T-helper 2 cell treated with Interferon-gamma antibody and Interleukin-4, amounts not matched to agents 5 μg/mL and 100 μg/mL, for 36 hours (primary cell): ENCODE results near the gene DNAJB11.
"Not testable (repeated sequence)": the region's sequence is repeated elsewhere in the genome, so short reads cannot be mapped to it uniquely, and the experiment has no call there.

Source experiments
- DNase-seq: peaks from one replicate; pipeline ENCODE4 v3.0.0; 2021; ENCODE audit warnings: low spot score
- H3K27ac Mint-ChIP-seq: one replicate; pipeline ENCODE4 v1.8.0; 2021; ENCODE audit warnings: mild to moderate bottlenecking, mixed read lengths
- H3K27me3 Mint-ChIP-seq: one replicate; pipeline ENCODE4 v1.8.0; 2021; ENCODE audit warnings: low read depth, mixed read lengths
- H3K36me3 Mint-ChIP-seq: one replicate; pipeline ENCODE4 v1.8.0; 2021; ENCODE audit warnings: low read depth, mixed read lengths
- H3K4me1 Mint-ChIP-seq: one replicate; pipeline ENCODE4 v1.8.0; 2021; ENCODE audit warnings: low read depth, mixed read lengths
- H3K4me3 Mint-ChIP-seq: one replicate; pipeline ENCODE4 v1.8.0; 2022; ENCODE audit warnings: mild to moderate bottlenecking, moderate library complexity, mixed read lengths
- H3K9me3 Mint-ChIP-seq: one replicate; pipeline ENCODE4 v1.8.0; 2021; ENCODE audit warnings: mixed read lengths

DNAJB11 gene

DNA sequence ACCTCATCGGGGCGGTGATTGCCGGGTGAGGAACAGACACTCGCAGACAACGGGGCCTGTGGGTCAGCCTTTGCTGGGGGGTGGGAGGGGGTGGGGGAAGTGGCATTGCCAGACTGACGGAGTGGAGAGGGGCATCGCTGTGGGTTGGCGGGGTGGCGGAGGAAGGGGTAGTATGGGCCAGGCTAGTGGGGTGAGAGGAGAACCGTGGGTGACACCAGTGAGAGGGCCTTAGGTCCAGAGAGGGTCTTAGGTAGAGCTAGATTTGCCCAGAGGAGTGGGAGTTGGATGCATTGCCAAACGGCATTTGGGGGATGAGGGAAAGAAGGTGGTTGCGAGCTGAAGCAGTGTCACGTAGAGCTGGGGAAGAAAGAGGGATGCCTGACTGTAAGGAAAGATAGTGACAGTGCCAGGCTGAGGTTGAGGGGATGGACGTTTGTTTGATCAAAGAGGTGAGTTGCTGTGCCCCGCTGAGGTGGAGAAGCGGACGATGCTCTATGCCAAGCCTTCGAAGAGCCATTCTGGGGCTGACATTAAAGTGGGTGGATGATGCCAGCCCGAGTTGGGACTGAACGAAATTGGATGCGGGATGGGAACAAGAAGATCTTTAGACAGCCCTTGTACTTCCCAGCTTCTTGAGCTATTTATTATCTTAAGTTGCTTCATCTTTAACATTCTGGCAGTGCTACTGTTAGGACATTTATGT is 572 bp downstream of the DNAJB11 start:
- Mint-ChIP-seq H3K27me3 (no peaks in the 10 kb centered on the region), H3K36me3 (peaks cover 35% of the 10 kb centered on the region), H3K4me1 (peaks cover 42% of the 10 kb centered on the region)

DNA sequence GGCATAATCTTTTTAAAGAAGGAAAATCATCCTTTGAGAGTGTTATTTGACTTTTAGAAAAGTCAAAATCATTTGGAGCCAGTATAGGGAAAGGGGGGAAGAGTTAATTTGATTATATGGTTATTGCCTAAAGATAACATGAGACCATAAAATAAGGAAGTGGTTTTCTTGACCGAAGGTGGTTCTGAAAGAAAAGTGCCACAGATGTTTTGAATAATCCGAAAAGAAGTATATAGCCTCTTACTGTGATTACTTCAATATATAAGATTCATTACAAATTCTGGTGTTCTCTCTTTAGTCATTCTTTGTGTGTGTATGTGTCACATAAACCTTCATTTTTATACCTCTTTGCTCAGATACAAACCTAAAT is 1.1 kb downstream of the DNAJB11 start:
- no peak for DNase-seq
- Mint-ChIP-seq H3K4me3 (peak overlapping the region; percentile 99), H3K36me3 (peaks cover 40% of the 10 kb centered on the region), H3K9me3 (no peaks in the 10 kb centered on the region), H3K4me1 (peaks cover 37% of the 10 kb centered on the region), H3K27ac (peak overlapping the region; percentile 100), H3K27me3 (no peaks in the 10 kb centered on the region)

More for the DNA sequence above, 572 bp downstream of the DNAJB11 start:
- no peaks in the 10 kb centered on the region for H3K9me3 Mint-ChIP-seq
- H3K27ac Mint-ChIP-seq = peak overlapping the region; percentile 100
- H3K4me3 Mint-ChIP-seq = peak overlapping the region; percentile 99
- no peak for DNase-seq

DNA sequence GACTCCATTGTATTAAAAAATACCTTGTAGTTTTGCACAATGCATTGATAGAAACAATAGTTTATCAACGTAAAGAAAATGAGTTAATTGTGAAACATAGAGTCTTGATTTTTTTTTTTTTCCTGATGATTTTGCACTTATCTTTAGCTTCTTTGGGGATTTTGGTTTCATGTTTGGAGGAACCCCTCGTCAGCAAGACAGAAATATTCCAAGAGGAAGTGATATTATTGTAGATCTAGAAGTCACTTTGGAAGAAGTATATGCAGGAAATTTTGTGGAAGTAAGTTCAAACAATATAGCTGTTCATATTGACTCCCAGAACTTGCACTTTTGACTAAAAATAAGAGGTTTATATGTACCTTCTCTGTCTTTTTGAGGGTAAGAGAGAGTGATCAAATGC is 7.0 kb downstream of the DNAJB11 start:
- H3K27ac Mint-ChIP-seq = no peak overlapping the region
- H3K27me3 Mint-ChIP-seq = no peaks in the 10 kb centered on the region
- no peaks in the 10 kb centered on the region for H3K9me3 Mint-ChIP-seq
- DNase-seq = no peak
- H3K36me3 Mint-ChIP-seq = peaks cover 66% of the 10 kb centered on the region
- H3K4me1 Mint-ChIP-seq = peaks cover 13% of the 10 kb centered on the region
- H3K4me3 Mint-ChIP-seq = no peak overlapping the region

DNA sequence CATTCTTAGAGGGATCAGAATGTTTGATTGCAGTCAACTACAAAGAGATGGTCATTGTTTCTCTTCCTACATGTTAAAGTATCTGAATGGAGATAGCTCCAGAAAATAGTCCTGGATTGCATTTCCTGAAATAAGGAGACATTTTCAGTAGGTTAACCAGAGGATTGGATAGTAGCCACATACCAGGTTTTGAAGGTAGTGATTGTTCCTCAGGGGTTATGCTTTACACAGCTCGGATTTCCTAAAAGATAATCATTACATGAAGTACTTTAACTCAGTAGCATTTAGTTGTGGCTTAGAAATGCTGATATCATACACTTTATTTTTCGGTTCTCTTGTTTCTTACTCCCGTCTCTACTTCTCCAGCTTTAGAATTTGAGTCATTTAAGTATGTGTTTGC is 10.3 kb downstream of the DNAJB11 start:
- no peak for DNase-seq
- Mint-ChIP-seq H3K27me3 (no peaks in the 10 kb centered on the region), H3K4me3 (no peak overlapping the region), H3K4me1 (peaks cover 5% of the 10 kb centered on the region), H3K9me3 (no peaks in the 10 kb centered on the region), H3K36me3 (peaks cover 76% of the 10 kb centered on the region), H3K27ac (no peak overlapping the region)

DNA sequence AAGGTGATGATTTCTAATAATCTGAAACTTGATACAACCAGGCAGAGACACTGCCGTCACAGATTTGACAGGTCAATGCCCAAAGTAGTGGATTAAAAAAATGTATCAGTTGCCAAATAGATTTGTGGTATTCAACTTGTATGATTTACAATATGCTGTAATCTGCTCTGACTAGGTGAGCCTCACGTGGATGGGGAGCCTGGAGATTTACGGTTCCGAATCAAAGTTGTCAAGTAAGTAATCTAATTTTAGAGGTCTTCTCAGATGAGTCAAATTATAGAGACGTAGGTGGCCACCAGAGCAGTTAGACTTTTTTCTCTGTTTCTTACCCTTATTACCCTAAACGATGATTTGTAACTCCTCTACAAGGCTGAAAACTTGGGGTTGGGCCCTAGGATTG is 12.0 kb downstream of the DNAJB11 start:
- Mint-ChIP-seq H3K9me3 (no peaks in the 10 kb centered on the region), H3K36me3 (peaks cover 68% of the 10 kb centered on the region), H3K4me1 (peaks cover 5% of the 10 kb centered on the region), H3K4me3 (no peak overlapping the region), H3K27ac (no peak overlapping the region), H3K27me3 (no peaks in the 10 kb centered on the region)
- no peak for DNase-seq

DNA sequence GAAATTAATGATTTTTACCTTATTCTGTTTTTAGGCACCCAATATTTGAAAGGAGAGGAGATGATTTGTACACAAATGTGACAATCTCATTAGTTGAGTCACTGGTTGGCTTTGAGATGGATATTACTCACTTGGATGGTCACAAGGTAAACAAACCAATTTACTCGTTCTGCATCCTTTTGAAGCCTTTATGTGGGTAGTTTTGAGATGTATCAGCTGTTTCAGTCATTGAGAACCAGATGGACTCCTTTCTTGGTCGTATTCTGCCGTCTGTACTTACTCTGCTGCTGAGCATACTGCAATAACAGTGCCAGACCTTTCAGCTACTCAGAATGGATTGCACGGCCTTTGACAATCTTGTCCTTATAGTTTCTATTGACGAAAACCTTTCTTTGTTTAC is 13.3 kb downstream of the DNAJB11 start:
- no peak overlapping the region for H3K27ac Mint-ChIP-seq
- H3K4me3 Mint-ChIP-seq = no peak overlapping the region
- peaks cover 63% of the 10 kb centered on the region for H3K36me3 Mint-ChIP-seq

DNA sequence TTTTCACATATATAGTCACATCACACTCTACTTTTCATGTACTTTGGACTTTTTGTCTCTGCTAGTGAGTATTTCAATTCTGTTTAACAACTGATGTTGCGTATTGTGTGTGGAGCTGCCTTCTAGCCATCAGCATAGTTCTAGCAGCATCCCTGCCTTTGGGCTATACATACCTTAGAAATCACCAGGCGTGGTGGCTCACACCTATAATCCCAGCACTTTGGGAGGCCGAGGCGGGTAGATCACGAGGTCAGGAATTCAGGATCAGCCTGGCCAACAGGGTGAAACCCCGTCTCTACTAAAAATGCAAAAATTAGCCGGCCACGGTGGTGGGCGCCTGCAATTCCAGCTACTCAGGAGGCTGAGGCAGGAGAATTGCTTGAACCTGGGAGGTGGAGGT is 15.7 kb downstream of the DNAJB11 start:
- peaks cover 21% of the 10 kb centered on the region for H3K4me1 Mint-ChIP-seq
- H3K27ac Mint-ChIP-seq, H3K9me3 Mint-ChIP-seq, H3K4me3 Mint-ChIP-seq, DNase-seq, H3K27me3 Mint-ChIP-seq: not testable (repeated sequence)
- H3K36me3 Mint-ChIP-seq = peaks cover 47% of the 10 kb centered on the region

More for the DNA sequence above, 13.3 kb downstream of the DNAJB11 start:
- H3K9me3 Mint-ChIP-seq = no peaks in the 10 kb centered on the region
- H3K27me3 Mint-ChIP-seq = no peaks in the 10 kb centered on the region
- DNase-seq = no peak
- H3K4me1 Mint-ChIP-seq = peaks cover 9% of the 10 kb centered on the region

DNA sequence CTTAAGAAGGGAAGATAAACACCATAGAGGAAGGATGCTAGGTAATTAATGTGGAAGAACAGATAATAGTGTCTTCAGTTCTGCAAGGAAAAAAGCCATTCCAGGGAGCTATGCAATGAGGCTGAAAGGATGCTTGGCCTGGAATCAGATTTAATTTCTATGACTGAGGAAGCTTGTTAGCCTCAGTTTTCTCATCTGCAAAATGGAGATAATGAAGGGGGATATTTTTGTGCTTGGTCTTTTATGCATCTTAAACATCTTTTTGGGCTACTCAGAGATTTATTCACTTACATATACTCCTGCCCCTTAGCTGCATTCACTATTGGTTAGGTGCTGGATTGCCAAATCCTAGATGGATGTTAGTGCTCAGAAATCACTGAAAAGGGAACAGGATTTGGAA is 16.7 kb downstream of the DNAJB11 start:
- no peaks in the 10 kb centered on the region for H3K9me3 Mint-ChIP-seq
- DNase-seq = no peak
- no peak overlapping the region for H3K27ac Mint-ChIP-seq
- H3K4me3 Mint-ChIP-seq = no peak overlapping the region
- no peaks in the 10 kb centered on the region for H3K27me3 Mint-ChIP-seq
- peaks cover 21% of the 10 kb centered on the region for H3K4me1 Mint-ChIP-seq
- H3K36me3 Mint-ChIP-seq = peaks cover 39% of the 10 kb centered on the region

DNA sequence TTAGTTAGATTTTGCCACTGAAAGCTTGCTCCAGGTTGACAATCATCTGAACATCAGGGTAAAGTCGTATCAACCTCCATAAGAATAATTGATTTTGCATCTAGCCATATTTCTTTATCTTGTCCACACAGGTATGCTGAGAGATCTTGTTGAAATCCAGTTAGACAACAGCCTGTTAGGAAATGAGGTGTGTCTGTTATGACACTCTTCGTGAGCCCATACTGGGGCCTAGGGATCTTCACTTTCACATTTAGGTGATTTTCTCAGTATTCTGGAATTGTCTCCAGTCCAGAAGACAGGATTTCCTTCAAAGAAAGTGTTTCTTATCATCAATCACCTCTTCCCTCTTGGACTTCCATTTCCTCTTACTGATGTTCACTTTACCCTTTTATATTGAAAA is 18.1 kb downstream of the DNAJB11 start:
- H3K4me3 Mint-ChIP-seq = no peak overlapping the region
- peaks cover 3% of the 10 kb centered on the region for H3K27me3 Mint-ChIP-seq
- H3K36me3 Mint-ChIP-seq = peaks cover 28% of the 10 kb centered on the region
- H3K9me3 Mint-ChIP-seq = no peaks in the 10 kb centered on the region
- H3K27ac Mint-ChIP-seq = peak overlapping the region; percentile 58
- peaks cover 18% of the 10 kb centered on the region for H3K4me1 Mint-ChIP-seq
- DNase-seq = no peak

DNA sequence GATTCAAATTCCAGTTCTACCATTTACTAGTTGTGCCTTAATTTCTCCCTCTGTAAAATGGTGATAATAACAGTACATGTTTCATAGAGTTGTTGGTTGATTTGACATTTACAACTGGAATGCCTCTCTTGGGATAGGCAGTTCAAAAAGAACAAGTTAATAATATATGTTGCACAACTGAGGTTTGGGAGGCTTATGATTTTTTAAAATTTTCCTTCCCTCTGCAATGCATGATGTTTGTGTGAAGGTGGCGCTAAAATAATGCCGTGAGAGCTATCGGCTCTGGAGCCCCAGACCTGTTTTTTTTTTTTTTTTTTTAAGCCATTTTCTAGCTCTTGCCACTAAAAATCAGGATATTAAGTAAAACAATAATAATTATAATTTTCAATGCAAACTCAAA is 18.6 kb downstream of the DNAJB11 start:
- Mint-ChIP-seq H3K9me3 (no peaks in the 10 kb centered on the region), H3K4me1 (peaks cover 18% of the 10 kb centered on the region), H3K27me3 (peaks cover 3% of the 10 kb centered on the region), H3K4me3 (no peak overlapping the region), H3K27ac (no peak overlapping the region), H3K36me3 (peaks cover 25% of the 10 kb centered on the region)
- DNase-seq = no peak

DNA sequence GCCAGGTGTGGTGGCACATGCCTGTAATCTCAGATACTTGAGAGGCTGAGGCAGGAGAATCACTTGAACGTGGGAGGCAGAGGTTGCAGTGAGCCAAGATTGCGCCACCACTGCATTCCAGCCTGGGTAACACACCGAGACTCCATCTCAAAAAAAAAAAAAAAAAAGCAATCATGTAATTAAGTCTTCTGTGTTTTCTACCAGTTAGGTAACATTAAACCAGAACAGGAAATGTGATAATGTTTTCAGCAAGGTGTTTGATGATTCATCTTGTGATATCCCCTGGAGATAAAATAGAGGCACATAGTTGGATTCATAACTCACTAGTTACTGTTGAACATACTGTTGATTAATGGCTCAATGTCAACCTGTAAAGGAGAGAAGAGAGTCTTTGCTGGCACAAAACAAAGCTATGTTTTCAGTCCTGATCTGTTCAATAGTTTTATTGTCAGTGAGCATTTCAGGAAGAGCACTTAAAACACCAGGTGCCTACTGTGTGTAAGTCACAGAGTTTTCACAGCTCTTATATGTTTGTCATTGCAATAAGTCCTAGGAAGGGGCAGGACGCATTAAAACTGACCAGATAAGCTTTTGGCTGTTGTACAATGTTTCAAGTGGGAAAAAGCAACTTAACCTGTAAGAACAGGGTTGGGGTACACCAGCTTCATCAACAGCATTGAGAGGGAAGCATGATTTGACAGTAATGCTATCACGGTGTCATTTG is 19.5 kb downstream of the DNAJB11 start:
- Mint-ChIP-seq H3K4me1 (peaks cover 18% of the 10 kb centered on the region), H3K27ac (no peak overlapping the region), H3K4me3 (peak overlapping the region; percentile 3), H3K9me3 (no peaks in the 10 kb centered on the region), H3K36me3 (peaks cover 16% of the 10 kb centered on the region), H3K27me3 (peaks cover 3% of the 10 kb centered on the region)
- no peak for DNase-seq

DNA sequence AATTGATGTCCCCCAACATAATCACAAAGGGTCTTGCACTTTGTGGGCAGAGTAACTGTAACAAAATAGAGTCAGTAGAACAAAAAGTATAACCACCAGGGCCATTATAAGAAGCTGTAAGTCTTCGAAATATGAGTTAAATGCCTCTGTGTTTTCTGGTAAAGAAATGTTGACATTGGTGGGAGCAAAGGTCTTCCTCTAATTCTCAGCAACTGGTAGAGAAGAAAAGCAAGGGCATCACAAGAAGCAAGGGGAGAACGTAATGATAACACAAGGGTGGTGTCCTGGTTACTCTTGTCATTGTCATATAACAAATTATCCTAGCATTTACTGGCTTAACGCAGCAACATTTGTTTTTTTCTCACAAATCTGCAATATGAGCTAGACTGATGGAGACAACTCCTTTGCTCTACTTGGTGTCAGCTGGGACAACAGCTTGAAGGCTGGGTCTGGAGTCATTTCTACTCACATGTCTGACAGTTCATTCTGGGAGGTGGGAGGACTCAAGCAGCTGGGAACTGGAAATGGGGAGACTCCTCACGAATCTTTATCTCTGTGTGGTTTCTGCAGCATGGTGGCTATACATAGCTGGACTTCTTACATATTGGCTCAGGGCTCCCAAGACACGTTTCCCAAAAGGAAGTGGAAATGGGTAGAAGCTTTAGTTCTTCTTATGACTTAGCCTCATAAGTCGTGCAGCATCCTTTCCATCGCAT is 20.2 kb downstream of the DNAJB11 start:
- Mint-ChIP-seq H3K27me3 (peaks cover 3% of the 10 kb centered on the region), H3K4me3 (no peak overlapping the region), H3K4me1 (peaks cover 18% of the 10 kb centered on the region), H3K36me3 (peaks cover 10% of the 10 kb centered on the region), H3K27ac (no peak overlapping the region), H3K9me3 (no peaks in the 10 kb centered on the region)
- DNase-seq = no peak

DNA sequence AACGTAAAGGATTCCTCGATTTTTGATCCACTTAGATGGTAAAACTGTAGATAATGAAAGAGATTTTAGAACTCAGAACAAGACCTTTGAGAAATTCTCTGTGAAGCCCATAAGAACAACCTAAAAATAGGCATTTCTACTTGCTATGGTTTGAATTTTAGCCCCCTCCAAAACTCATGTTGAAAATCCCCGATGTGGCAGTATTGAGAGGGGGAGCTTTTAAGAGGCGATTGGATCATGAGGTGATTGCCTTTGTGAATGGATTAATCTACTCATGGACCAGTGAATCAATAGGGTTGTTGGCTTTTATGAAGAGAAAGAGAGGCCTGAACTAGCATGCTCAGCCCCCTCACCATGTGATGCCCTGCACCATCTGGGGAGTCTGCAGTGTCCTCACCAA is 22.2 kb downstream of the DNAJB11 start:
- no peak for DNase-seq
- Mint-ChIP-seq H3K36me3 (peaks cover 4% of the 10 kb centered on the region), H3K27ac (no peak overlapping the region), H3K4me3 (no peak overlapping the region), H3K9me3 (no peaks in the 10 kb centered on the region), H3K27me3 (peaks cover 4% of the 10 kb centered on the region), H3K4me1 (peaks cover 18% of the 10 kb centered on the region)

DNA sequence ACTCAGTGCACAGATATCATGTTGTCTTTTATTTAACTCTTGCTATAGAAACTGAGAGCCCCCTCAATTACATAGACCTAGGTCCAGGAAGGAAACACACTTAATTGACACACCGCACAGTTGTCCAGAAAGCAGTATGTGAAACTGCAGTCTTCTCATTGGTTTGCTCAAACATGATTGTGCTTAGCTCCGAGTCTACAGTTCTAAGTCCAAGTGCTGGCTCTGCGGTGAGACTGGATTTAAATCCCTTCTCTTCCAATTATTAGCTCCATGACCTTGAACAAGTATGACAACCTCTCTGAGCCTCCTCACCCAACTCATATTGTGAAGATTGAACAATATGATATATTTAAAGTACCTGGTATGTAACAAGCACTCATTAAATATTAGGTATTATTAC is 23.3 kb downstream of the DNAJB11 start:
- Mint-ChIP-seq H3K4me1 (peaks cover 12% of the 10 kb centered on the region), H3K27ac (no peak overlapping the region), H3K36me3 (no peaks in the 10 kb centered on the region), H3K4me3 (no peak overlapping the region), H3K27me3 (peaks cover 9% of the 10 kb centered on the region), H3K9me3 (no peaks in the 10 kb centered on the region)
- no peak for DNase-seq
